ENCODE data around the gene SLC35F1.

Gene SLC35F1

GRCh38 chr6:117908246-117909068 is 1.4 kb downstream of the SLC35F1 start:
- peak overlapping the region; percentile 71; the same call in 1 of the 2 replicates for H2AFZ ChIP-seq (ENCODE audit: low read depth)
- TF ChIP-seq, protein P1, sequence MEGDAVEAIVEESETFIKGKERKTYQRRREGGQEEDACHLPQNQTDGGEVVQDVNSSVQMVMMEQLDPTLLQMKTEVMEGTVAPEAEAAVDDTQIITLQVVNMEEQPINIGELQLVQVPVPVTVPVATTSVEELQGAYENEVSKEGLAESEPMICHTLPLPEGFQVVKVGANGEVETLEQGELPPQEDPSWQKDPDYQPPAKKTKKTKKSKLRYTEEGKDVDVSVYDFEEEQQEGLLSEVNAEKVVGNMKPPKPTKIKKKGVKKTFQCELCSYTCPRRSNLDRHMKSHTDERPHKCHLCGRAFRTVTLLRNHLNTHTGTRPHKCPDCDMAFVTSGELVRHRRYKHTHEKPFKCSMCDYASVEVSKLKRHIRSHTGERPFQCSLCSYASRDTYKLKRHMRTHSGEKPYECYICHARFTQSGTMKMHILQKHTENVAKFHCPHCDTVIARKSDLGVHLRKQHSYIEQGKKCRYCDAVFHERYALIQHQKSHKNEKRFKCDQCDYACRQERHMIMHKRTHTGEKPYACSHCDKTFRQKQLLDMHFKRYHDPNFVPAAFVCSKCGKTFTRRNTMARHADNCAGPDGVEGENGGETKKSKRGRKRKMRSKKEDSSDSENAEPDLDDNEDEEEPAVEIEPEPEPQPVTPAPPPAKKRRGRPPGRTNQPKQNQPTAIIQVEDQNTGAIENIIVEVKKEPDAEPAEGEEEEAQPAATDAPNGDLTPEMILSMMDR (conservative IDR thresholded peaks at IDR 0.05; ENCODE audit: low read depth, low read length): no peak

DNA sequence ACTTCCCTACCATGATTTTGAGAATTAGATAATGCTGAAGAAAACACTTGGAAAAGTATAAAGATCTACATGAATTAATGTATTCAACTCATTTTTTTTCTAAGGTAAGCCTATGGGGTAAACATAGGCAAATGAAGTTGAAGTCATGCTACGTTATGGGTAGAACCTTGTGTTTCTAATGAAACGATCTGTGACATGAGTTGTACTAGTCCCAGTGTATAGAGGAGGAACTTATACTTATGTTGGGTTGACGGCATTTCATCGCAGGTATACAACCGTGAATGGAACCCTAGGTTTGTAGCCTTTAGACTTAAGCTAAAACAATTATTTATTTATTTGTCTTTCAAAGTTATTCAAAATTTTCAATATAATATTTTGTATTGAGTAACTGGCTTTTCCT is 2.6 kb downstream of the SLC35F1 start:
- Histone ChIP-seq H3K9ac (no peak overlapping the region), H3K4me1 (ENCODE audit: low read depth, poor library complexity, severe bottlenecking) (peaks cover 5% of the 10 kb centered on the region), H3K79me2 (ENCODE audit: insufficient read depth, low read depth) (no peaks in the 10 kb centered on the region), H3K4me3 (IDR thresholded peaks at IDR 0.05; ENCODE audit: insufficient read depth, low read depth, low read length) (no peak overlapping the region), H2AFZ (ENCODE audit: low read depth) (no peak overlapping the region), H3K4me2 (no peak overlapping the region), H3K27ac (no peak overlapping the region), H3K27me3 (ENCODE audit: insufficient read depth, low read depth) (no peaks in the 10 kb centered on the region), H3K36me3 (ENCODE audit: insufficient read depth) (no peaks in the 10 kb centered on the region), H4K20me1 (ENCODE audit: insufficient read depth) (no peaks in the 10 kb centered on the region)
- TF ChIP-seq, protein P1 (conservative IDR thresholded peaks at IDR 0.05; ENCODE audit: low read depth, low read length): no peak

More at GRCh38 chr6:117908246-117909068, 1.4 kb downstream of the SLC35F1 start:
- Histone ChIP-seq H3K27me3 (ENCODE audit: insufficient read depth, low read depth) (no peaks in the 10 kb centered on the region), H3K4me3 (IDR thresholded peaks at IDR 0.05; ENCODE audit: insufficient read depth, low read depth, low read length) (no peak overlapping the region), H3K79me2 (ENCODE audit: insufficient read depth, low read depth) (no peaks in the 10 kb centered on the region), H3K36me3 (ENCODE audit: insufficient read depth) (no peaks in the 10 kb centered on the region), H3K27ac (no peak overlapping the region), H3K9ac (no peak overlapping the region), H4K20me1 (ENCODE audit: insufficient read depth) (no peaks in the 10 kb centered on the region), H3K4me2 (peak overlapping the region; percentile 21; the same call in 1 of the 2 replicates), H3K4me1 (ENCODE audit: low read depth, poor library complexity, severe bottlenecking) (peaks cover 5% of the 10 kb centered on the region)

DNA sequence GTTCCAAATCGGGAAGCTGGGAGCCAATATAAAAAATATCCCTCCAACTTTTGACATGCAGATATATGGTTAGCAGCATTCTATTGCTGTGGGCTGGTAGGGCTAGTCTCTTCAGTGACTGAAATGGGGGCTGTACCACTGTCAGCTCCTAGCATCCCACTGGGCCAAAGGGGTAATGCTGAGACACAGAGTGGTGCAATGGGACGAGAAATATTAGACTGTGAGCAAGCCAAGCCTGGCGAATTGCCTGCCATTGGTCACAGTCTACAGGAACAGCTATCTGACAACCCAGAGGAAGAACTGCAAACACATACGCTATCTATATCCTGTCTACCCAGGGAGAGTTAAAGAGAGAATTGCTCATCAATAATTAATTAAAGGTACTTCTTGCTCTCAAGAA is 3.5 kb downstream of the SLC35F1 start:
- Histone ChIP-seq H3K4me2 (no peak overlapping the region), H3K4me1 (ENCODE audit: low read depth, poor library complexity, severe bottlenecking) (peaks cover 5% of the 10 kb centered on the region), H3K27ac (no peak overlapping the region), H3K79me2 (ENCODE audit: insufficient read depth, low read depth) (no peaks in the 10 kb centered on the region), H3K27me3 (ENCODE audit: insufficient read depth, low read depth) (no peaks in the 10 kb centered on the region), H2AFZ (ENCODE audit: low read depth) (no peak overlapping the region), H3K9ac (no peak overlapping the region), H3K4me3 (IDR thresholded peaks at IDR 0.05; ENCODE audit: insufficient read depth, low read depth, low read length) (no peak overlapping the region), H3K36me3 (ENCODE audit: insufficient read depth) (no peaks in the 10 kb centered on the region), H4K20me1 (ENCODE audit: insufficient read depth) (no peaks in the 10 kb centered on the region)
- TF ChIP-seq, protein P1 (conservative IDR thresholded peaks at IDR 0.05; ENCODE audit: low read depth, low read length): no peak

DNA sequence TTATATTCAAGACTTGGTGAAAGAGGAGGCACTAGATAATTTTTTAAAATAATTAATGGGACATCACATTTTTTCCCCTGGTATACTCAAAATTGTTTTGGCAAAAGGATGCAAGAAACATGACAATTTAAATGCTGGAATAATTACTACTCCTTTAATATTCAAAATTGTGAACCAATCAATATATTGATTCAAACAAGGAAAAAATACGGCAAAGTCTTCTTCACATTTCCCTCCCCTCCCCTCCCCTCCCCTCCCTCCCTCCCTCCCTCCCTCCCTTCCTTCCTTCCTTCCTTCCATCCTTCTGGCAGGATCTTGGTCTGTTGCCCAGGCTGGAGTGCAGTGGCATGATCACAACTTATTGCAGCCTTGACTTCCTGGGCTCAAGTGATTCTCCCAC is 4.1 kb downstream of the SLC35F1 start:
- no peaks in the 10 kb centered on the region for H4K20me1 ChIP-seq (ENCODE audit: insufficient read depth)
- no peak overlapping the region for H3K9ac ChIP-seq
- no peak overlapping the region for H3K27ac ChIP-seq
- H3K4me2 ChIP-seq: no peak overlapping the region
- H3K4me1 ChIP-seq (ENCODE audit: low read depth, poor library complexity, severe bottlenecking): peaks cover 1% of the 10 kb centered on the region
- no peaks in the 10 kb centered on the region for H3K36me3 ChIP-seq (ENCODE audit: insufficient read depth)
- H3K79me2 ChIP-seq (ENCODE audit: insufficient read depth, low read depth): no peaks in the 10 kb centered on the region
- H2AFZ ChIP-seq (ENCODE audit: low read depth): no peak overlapping the region
- H3K27me3 ChIP-seq (ENCODE audit: insufficient read depth, low read depth): no peaks in the 10 kb centered on the region
- TF ChIP-seq, protein P1 (conservative IDR thresholded peaks at IDR 0.05; ENCODE audit: low read depth, low read length): no peak
- no peak overlapping the region for H3K4me3 ChIP-seq (IDR thresholded peaks at IDR 0.05; ENCODE audit: insufficient read depth, low read depth, low read length)

Data from KMS-11 (cell line).